GM19025 (cell line): Measurements from ENCODE around the gene CBL.

Source experiments
- ATAC-seq: cut with Tn5 transposase; IDR thresholded peaks from one replicate; pipeline ENCODE4 v1.9.1; 2021; ENCODE audit warnings: mild to moderate bottlenecking, low read depth, moderate library complexity; ENCODE audit not compliant: unreplicated experiment

Gene CBL

GRCh38 chr11:119262668-119263351 lies 56.7 kb downstream of the CBL start:
- ATAC-seq = no peak

GRCh38 chr11:119263352-119263940 lies 57.3 kb downstream of the CBL start:
- ATAC-seq = no peak

GRCh38 chr11:119266063-119266462 lies 59.9 kb downstream of the CBL start:
- ATAC-seq = no peak

- no peak for ATAC-seq
Measured at GRCh38 chr11:119266517-119267255, 60.5 kb downstream of the CBL start.

- ATAC-seq = no peak
Measured at GRCh38 chr11:119267645-119268044, 61.5 kb downstream of the CBL start.

GRCh38 chr11:119273721-119274120 lies 67.6 kb downstream of the CBL start:
- no peak for ATAC-seq

- no peak for ATAC-seq
Measured at GRCh38 chr11:119277660-119278059, 71.5 kb downstream of the CBL start.

- no peak for ATAC-seq
Measured at GRCh38 chr11:119282495-119282894, 76.4 kb downstream of the CBL start.

GRCh38 chr11:119284344-119285157 lies 78.4 kb downstream of the CBL start:
- no peak for ATAC-seq

- ATAC-seq = no peak
Measured at GRCh38 chr11:119285431-119285830, 79.3 kb downstream of the CBL start.

GRCh38 chr11:119288219-119288618 lies 82.1 kb downstream of the CBL start:
- ATAC-seq = no peak

- no peak for ATAC-seq
Measured at GRCh38 chr11:119290894-119291497, 84.9 kb downstream of the CBL start.

GRCh38 chr11:119293461-119293860 lies 87.3 kb downstream of the CBL start:
- no peak for ATAC-seq

- no peak for ATAC-seq
Measured at GRCh38 chr11:119295178-119295577, 89.0 kb downstream of the CBL start.

- ATAC-seq = no peak
Measured at GRCh38 chr11:119297938-119298337, 91.8 kb downstream of the CBL start.

- ATAC-seq = no peak
Measured at GRCh38 chr11:119298726-119299125, 92.6 kb downstream of the CBL start.

- ATAC-seq = no peak
Measured at GRCh38 chr11:119299416-119299815, 93.3 kb downstream of the CBL start.

- no peak for ATAC-seq
Measured at GRCh38 chr11:119300198-119300964, 94.2 kb downstream of the CBL start.

- no peak for ATAC-seq
Measured at GRCh38 chr11:119303227-119303718, 97.1 kb downstream of the CBL start.
